ENCODE results near the gene BCL2L13. TPM values are rescaled to one million over a fixed set of nuclear protein-coding genes. Genes with fewer than 3 reads are reported as not detected.

BCL2L13 gene
- total RNA-seq, 1 experiment from 2014 or later: 38.1 TPM

DNA sequence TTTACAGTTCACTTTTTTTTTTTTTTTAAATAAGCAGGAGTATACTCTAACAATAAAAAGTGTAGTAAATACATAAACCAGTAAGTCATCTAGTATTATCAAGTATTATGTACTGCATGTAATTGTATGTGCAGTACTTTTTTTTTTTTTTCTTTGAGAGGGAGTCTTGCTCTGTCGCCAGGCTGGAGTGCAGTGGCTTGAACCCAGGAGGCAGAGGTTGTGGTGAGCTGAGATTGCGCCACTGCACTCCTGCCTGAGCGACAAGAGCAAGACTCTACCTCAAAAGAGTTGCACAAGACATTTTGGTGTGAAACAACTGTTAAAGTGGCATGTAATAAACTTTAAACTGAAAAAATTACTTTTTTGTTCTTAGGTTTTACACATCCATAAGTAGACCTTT, 16.7 kb downstream of the BCL2L13 start:
- no peak for DNase-seq (ENCODE audit: low spot score)
- TF ChIP-seq IRF2 (CRISPR knock-in tag; IDR thresholded peaks at IDR 0.05; ENCODE audit: borderline replicate concordance, low read depth): no peak
- no peak for TF ChIP-seq ZNF671 (CRISPR knock-in tag; IDR thresholded peaks at IDR 0.05)
- TF ChIP-seq, protein P1, sequence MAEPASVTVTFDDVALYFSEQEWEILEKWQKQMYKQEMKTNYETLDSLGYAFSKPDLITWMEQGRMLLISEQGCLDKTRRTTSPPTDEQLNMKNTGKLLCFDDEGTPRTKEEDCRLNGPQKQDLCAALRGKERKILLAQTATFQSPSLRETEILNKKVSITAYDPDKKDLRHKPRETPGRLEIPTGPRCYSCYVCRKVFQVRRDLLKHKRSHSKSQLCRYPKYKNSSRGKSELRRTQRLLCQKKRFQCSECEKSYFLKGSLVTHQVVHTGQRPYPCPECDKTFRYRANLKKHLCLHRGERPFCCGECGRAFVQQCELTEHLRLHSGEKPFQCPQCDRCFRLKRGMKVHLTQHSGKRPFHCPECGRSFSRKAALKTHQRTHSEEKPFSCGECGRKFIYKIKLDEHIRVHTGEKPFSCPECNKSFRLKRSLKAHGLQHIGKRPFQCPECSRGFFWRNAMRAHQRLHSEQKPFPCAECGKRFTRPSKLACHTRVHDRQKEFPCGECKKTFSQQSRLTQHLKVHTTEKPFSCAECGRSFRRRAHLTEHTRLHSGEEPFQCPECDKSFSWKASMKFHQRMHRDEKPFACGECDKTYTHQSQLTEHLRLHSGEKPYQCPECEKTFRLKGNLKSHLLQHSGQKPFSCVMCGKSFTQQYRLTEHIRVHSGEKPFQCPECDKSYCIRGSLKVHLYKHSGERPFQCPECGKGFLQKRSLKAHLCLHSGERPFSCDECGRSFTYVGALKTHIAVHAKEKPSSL (CRISPR knock-in tag; conservative IDR thresholded peaks at IDR 0.05): no peak
- no peak for TF ChIP-seq ZNF396 (CRISPR knock-in tag; IDR thresholded peaks at IDR 0.05; ENCODE audit: borderline replicate concordance)
- TF ChIP-seq, protein P2, sequence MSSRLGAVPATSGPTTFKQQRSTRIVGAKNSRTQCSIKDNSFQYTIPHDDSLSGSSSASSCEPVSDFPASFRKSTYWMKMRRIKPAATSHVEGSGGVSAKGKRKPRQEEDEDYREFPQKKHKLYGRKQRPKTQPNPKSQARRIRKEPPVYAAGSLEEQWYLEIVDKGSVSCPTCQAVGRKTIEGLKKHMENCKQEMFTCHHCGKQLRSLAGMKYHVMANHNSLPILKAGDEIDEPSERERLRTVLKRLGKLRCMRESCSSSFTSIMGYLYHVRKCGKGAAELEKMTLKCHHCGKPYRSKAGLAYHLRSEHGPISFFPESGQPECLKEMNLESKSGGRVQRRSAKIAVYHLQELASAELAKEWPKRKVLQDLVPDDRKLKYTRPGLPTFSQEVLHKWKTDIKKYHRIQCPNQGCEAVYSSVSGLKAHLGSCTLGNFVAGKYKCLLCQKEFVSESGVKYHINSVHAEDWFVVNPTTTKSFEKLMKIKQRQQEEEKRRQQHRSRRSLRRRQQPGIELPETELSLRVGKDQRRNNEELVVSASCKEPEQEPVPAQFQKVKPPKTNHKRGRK (CRISPR knock-in tag; IDR thresholded peaks at IDR 0.05; ENCODE audit: borderline replicate concordance): no peak
- TF ChIP-seq, protein P3, sequence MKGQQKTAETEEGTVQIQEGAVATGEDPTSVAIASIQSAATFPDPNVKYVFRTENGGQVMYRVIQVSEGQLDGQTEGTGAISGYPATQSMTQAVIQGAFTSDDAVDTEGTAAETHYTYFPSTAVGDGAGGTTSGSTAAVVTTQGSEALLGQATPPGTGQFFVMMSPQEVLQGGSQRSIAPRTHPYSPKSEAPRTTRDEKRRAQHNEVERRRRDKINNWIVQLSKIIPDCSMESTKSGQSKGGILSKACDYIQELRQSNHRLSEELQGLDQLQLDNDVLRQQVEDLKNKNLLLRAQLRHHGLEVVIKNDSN (CRISPR knock-in tag; IDR thresholded peaks at IDR 0.05): no peak
- TF ChIP-seq, protein P4, sequence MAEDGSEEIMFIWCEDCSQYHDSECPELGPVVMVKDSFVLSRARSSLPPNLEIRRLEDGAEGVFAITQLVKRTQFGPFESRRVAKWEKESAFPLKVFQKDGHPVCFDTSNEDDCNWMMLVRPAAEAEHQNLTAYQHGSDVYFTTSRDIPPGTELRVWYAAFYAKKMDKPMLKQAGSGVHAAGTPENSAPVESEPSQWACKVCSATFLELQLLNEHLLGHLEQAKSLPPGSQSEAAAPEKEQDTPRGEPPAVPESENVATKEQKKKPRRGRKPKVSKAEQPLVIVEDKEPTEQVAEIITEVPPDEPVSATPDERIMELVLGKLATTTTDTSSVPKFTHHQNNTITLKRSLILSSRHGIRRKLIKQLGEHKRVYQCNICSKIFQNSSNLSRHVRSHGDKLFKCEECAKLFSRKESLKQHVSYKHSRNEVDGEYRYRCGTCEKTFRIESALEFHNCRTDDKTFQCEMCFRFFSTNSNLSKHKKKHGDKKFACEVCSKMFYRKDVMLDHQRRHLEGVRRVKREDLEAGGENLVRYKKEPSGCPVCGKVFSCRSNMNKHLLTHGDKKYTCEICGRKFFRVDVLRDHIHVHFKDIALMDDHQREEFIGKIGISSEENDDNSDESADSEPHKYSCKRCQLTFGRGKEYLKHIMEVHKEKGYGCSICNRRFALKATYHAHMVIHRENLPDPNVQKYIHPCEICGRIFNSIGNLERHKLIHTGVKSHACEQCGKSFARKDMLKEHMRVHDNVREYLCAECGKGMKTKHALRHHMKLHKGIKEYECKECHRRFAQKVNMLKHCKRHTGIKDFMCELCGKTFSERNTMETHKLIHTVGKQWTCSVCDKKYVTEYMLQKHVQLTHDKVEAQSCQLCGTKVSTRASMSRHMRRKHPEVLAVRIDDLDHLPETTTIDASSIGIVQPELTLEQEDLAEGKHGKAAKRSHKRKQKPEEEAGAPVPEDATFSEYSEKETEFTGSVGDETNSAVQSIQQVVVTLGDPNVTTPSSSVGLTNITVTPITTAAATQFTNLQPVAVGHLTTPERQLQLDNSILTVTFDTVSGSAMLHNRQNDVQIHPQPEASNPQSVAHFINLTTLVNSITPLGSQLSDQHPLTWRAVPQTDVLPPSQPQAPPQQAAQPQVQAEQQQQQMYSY (CRISPR knock-in tag; IDR thresholded peaks at IDR 0.05): no peak
- TF ChIP-seq, protein P5, sequence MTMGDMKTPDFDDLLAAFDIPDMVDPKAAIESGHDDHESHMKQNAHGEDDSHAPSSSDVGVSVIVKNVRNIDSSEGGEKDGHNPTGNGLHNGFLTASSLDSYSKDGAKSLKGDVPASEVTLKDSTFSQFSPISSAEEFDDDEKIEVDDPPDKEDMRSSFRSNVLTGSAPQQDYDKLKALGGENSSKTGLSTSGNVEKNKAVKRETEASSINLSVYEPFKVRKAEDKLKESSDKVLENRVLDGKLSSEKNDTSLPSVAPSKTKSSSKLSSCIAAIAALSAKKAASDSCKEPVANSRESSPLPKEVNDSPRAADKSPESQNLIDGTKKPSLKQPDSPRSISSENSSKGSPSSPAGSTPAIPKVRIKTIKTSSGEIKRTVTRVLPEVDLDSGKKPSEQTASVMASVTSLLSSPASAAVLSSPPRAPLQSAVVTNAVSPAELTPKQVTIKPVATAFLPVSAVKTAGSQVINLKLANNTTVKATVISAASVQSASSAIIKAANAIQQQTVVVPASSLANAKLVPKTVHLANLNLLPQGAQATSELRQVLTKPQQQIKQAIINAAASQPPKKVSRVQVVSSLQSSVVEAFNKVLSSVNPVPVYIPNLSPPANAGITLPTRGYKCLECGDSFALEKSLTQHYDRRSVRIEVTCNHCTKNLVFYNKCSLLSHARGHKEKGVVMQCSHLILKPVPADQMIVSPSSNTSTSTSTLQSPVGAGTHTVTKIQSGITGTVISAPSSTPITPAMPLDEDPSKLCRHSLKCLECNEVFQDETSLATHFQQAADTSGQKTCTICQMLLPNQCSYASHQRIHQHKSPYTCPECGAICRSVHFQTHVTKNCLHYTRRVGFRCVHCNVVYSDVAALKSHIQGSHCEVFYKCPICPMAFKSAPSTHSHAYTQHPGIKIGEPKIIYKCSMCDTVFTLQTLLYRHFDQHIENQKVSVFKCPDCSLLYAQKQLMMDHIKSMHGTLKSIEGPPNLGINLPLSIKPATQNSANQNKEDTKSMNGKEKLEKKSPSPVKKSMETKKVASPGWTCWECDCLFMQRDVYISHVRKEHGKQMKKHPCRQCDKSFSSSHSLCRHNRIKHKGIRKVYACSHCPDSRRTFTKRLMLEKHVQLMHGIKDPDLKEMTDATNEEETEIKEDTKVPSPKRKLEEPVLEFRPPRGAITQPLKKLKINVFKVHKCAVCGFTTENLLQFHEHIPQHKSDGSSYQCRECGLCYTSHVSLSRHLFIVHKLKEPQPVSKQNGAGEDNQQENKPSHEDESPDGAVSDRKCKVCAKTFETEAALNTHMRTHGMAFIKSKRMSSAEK (CRISPR knock-in tag; IDR thresholded peaks at IDR 0.05; ENCODE audit: borderline replicate concordance): no peak
- no peak for TF ChIP-seq ZNF263 (CRISPR knock-in tag; IDR thresholded peaks at IDR 0.05; ENCODE audit: low read depth)
- TF ChIP-seq ZNF317 (CRISPR knock-in tag; IDR thresholded peaks at IDR 0.05; ENCODE audit: borderline replicate concordance, low read depth): no peak
- TF ChIP-seq ETV6 (CRISPR knock-in tag; IDR thresholded peaks at IDR 0.05): no peak
- TF ChIP-seq GRHL2 (CRISPR knock-in tag; IDR thresholded peaks at IDR 0.05; ENCODE audit: insufficient replicate concordance, severe bottlenecking): no peak
- TF ChIP-seq, protein P6, sequence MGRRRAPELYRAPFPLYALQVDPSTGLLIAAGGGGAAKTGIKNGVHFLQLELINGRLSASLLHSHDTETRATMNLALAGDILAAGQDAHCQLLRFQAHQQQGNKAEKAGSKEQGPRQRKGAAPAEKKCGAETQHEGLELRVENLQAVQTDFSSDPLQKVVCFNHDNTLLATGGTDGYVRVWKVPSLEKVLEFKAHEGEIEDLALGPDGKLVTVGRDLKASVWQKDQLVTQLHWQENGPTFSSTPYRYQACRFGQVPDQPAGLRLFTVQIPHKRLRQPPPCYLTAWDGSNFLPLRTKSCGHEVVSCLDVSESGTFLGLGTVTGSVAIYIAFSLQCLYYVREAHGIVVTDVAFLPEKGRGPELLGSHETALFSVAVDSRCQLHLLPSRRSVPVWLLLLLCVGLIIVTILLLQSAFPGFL (CRISPR knock-in tag; IDR thresholded peaks at IDR 0.05; ENCODE audit: borderline replicate concordance): no peak
- no peak for TF ChIP-seq FOXJ3 (CRISPR knock-in tag; IDR thresholded peaks at IDR 0.05; ENCODE audit: borderline replicate concordance)
- no peak for TF ChIP-seq NR1H2 (CRISPR knock-in tag; IDR thresholded peaks at IDR 0.05)
- no peak for TF ChIP-seq ATF1 (CRISPR knock-in tag; IDR thresholded peaks at IDR 0.05)
- H3K4me1 Mint-ChIP-seq: no peaks in the 10 kb centered on the region
- H3K4me3 Mint-ChIP-seq: no peak overlapping the region
- POLR2A ChIA-PET: no interaction called here
- peak overlapping the region; percentile 11; the same call in 1 of the 2 replicates for H3K27ac Mint-ChIP-seq
- CTCF ChIA-PET: interaction anchor here (0.7 kb wide), 1 partner anchor 560 kb away, joined by 3 read pairs; no protein-coding TSS in a partner anchor
- no peaks in the 10 kb centered on the region for H3K9me3 Mint-ChIP-seq
- no peaks in the 10 kb centered on the region for H3K27me3 Mint-ChIP-seq (ENCODE audit: low read depth)
- H3K36me3 Mint-ChIP-seq: peaks cover 20% of the 10 kb centered on the region
- no peak for ATAC-seq
